ENCODE measurements around the gene EFL1. TPM values are rescaled to one million over a fixed set of nuclear protein-coding genes. Genes with fewer than 3 reads are reported as not detected.
"Not testable (repeated sequence)": the region's sequence is repeated elsewhere in the genome, so short reads cannot be mapped to it uniquely, and the experiment has no call there.

The EFL1 gene
- total RNA-seq, 2 donors from 2014 or later, result 22.7 to 29.3 TPM

GRCh38 chr15:82243644-82244043 lies 18.9 kb downstream of the EFL1 start:
- peak; percentile 14 for TF ChIP-seq POLR2AphosphoS5 (IDR thresholded peaks at IDR 0.05)
- H3K9me3 ChIP-seq; H3K36me3 ChIP-seq; H3K27ac ChIP-seq; H3K4me1 ChIP-seq (replicated peaks); H3K27me3 ChIP-seq (replicated peaks; ENCODE audit: insufficient read depth); intact Hi-C loops (cut with DNase I); DNase-seq (ENCODE audit: low spot score); H3K4me3 ChIP-seq: not testable (repeated sequence)
- 53% methylated on average over 4 of the region's 5 CpGs for WGBS

DNA sequence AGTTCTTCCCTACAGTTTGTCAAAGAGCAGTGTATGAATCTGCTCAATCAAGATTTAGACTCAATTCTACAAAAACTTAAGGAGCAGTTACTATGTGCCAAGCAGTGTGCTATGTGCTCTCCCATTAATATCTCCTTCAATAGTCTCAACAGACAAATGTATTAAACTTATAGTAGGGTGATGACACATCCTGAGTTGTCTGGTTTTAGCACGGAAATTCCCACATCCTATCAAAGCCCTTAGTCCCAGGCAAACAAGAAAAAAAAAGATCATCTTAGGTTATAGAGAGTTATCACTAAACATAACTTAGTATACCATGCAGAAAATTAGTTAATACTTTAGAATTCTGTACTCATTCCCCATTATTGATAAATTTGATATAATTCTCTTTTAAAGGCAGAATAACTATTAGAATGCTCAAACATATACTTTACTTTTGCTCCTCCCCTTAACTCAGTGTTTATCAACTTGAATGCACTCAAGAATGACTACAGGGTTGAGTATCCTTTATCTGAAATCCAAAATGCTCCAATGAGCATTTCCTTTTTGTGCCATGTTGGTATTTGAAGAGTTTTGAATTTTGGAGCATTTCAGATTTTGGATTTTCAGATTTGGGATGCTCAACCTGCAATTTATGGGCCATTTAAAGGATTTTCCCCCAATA lies 20.6 kb downstream of the EFL1 start:
- H3K4me3 ChIP-seq; H3K27me3 ChIP-seq (replicated peaks; ENCODE audit: insufficient read depth); intact Hi-C loops (cut with DNase I); H3K27ac ChIP-seq; H3K9me3 ChIP-seq; H3K4me1 ChIP-seq (replicated peaks); DNase-seq (ENCODE audit: low spot score); H3K36me3 ChIP-seq: not testable (repeated sequence)
- whole genome bisulfite sequencing, result 86% methylated on average over 1 of the region's 1 CpG

DNA sequence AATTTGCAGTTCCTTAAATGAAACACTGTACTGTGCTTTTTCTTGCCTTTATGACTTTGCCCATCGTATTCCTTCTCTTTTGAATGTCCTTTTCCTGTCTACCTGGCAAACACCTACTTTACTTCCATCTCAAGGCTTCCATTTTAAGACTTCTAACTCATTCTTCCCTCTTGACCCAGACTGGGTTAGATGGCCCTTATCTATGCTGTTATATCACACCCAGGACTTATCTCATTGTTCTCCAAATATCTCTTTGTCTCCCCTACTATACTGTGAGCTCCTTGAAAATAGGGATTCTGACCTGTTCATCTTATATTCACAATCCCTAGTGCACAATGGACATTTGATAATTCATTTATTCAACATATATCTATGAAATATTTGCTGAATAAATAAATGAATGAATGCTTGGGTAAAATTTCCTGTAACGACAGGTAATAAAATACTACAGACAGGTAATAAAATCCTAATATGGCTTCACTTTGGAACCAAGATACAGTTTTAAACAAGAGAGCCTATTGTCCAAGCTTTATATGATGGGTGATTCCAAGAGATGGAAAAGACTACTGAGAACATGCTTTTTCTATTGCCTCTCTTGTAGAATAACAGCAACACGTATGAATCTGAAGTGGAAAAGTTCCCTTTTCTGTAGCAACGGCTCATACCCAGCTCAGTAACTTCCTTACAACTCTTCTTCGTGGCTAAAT lies 22.7 kb downstream of the EFL1 start:
- H3K9me3 ChIP-seq, result no peaks in the 10 kb centered on the region
- H3K27me3 ChIP-seq (replicated peaks; ENCODE audit: insufficient read depth), result no peaks in the 10 kb centered on the region
- no peak for DNase-seq (ENCODE audit: low spot score)
- no peaks in the 10 kb centered on the region for H3K4me1 ChIP-seq (replicated peaks)
- 53% methylated on average over 5 of the region's 5 CpGs for WGBS
- H3K36me3 ChIP-seq, result no peaks in the 10 kb centered on the region
- no peak for TF ChIP-seq POLR2A (IDR thresholded peaks at IDR 0.05)
- TF ChIP-seq CTCF (IDR thresholded peaks at IDR 0.05), result no peak
- peak; percentile 68 for TF ChIP-seq POLR2AphosphoS5 (IDR thresholded peaks at IDR 0.05)
- H3K27ac ChIP-seq, result peak overlapping the region; percentile 26 to 35
- no peak overlapping the region for H3K4me3 ChIP-seq
- intact Hi-C loops (cut with DNase I), result no loop called here

DNA sequence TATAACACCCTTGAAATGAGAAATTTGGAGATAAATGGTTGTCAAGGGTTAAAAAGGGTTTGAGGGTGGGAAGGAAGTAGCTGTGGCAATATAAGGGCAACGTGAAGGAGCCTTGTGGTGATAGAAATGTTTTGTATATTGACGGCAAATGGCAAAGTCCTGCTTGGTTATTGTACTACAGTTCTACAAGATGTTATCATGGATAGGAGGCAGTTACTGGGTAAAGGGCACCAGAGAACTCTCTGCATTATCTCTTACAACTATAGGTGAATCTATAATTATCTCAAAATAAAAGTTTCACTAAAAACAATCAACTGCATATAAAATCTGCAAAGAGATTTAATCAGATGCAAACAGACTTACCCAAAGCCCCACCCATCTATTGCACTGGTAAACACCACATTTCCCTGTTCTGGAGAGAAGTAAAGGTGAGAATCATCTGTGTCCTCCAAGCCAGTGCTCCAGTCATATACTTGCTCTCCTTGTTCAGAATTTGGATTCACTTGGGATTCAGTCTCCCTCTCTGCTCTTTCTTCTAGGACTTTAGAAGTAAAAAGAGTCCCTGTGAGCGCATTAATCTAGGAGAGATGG lies 24.5 kb downstream of the EFL1 start:
- H3K27me3 ChIP-seq (replicated peaks; ENCODE audit: insufficient read depth); H3K4me1 ChIP-seq (replicated peaks); H3K4me3 ChIP-seq; intact Hi-C loops (cut with DNase I); H3K9me3 ChIP-seq; H3K36me3 ChIP-seq; H3K27ac ChIP-seq; DNase-seq (ENCODE audit: low spot score): not testable (repeated sequence)
- WGBS, result 67% methylated on average over 3 of the region's 3 CpGs

- Histone ChIP-seq H3K4me3 (no peak overlapping the region), H3K4me1 (replicated peaks) (no peaks in the 10 kb centered on the region), H3K27ac (no peak overlapping the region), H3K36me3 (no peaks in the 10 kb centered on the region), H3K9me3 (no peaks in the 10 kb centered on the region), H3K27me3 (replicated peaks; ENCODE audit: insufficient read depth) (no peaks in the 10 kb centered on the region)
- TF ChIP-seq CTCF (IDR thresholded peaks at IDR 0.05) (no peak), POLR2AphosphoS5 (IDR thresholded peaks at IDR 0.05) (no peak), POLR2A (IDR thresholded peaks at IDR 0.05) (no peak)
- no peak for DNase-seq (ENCODE audit: low spot score)
- 77% methylated on average over 2 of the region's 2 CpGs for whole genome bisulfite sequencing
- intact Hi-C loops (cut with DNase I), result no loop called here
Measured at GRCh38 chr15:82231842-82232241, 30.7 kb downstream of the EFL1 start.

GRCh38 chr15:82231233-82231632 lies 31.3 kb downstream of the EFL1 start:
- no peak for TF ChIP-seq POLR2A (IDR thresholded peaks at IDR 0.05)
- no peak for TF ChIP-seq CTCF (IDR thresholded peaks at IDR 0.05)
- TF ChIP-seq POLR2AphosphoS5 (IDR thresholded peaks at IDR 0.05), result no peak
- Histone ChIP-seq H3K4me1 (replicated peaks) (no peaks in the 10 kb centered on the region), H3K27me3 (replicated peaks; ENCODE audit: insufficient read depth) (no peaks in the 10 kb centered on the region), H3K4me3 (no peak overlapping the region), H3K36me3 (no peaks in the 10 kb centered on the region), H3K9me3 (no peaks in the 10 kb centered on the region), H3K27ac (no peak overlapping the region)
- 29% methylated on average over 2 of the region's 2 CpGs for whole genome bisulfite sequencing
- no peak for DNase-seq (ENCODE audit: low spot score)
- intact Hi-C loops (cut with DNase I), result no loop called here
